Activated CD8-positive, alpha-beta memory T cell treated with anti-CD3 and anti-CD28 coated beads, Interleukin-2, amount 50 U/mL, for 24 hours (primary cell): ENCODE data around the gene RPL3.

Experiments used
- DNase-seq: peaks from one replicate; pipeline ENCODE4 v3.0.0-alpha.2; 2020; ENCODE audit errors: extremely low read depth

Gene RPL3

DNA sequence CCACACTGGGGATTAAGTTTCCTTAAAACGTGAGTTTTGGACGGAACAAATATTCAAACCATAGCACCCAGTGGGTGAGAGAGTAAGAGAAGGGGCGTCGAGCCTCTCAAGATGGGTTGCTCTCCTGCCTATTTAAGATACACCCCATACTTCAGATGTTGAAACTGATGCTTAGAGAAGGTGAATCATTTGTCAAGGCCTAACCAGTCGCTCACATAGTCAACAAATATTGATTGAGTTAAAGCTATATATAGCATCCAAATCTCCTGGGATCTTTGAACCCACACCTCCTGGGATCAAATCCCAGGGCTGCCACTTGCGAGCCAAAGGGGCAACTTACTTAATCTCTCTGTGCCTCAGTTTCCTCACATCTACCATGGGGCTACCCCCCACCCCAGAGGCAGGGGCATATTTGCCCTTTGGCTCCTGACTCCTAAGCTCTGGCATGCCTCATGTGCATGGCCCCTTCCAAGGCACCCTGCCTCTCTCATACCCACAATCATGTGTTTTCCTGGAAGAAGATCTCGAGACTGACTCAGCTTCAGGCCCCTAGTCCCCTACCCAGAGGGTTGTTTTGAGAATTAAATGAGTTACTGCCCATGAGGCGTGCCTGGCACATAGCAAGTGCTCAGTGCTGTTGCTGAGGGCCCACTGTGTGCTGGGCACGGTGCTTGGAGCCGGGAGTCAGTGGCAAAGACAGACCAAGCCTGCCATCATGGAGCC is 55.6 kb downstream of the RPL3 start:
- DNase-seq: no peak
